Measurements from ENCODE around the gene POLDIP3.

GRCh38 chr22:42639541-42640241, 25.0 kb upstream of the POLDIP3 start:
- TF ChIP-seq POLR2A (IDR thresholded peaks at IDR 0.05) (no peak), EP300 (IDR thresholded peaks at IDR 0.05) (no peak), POLR2AphosphoS5 (IDR thresholded peaks at IDR 0.05) (no peak)
- TF ChIP-seq, protein P1, sequence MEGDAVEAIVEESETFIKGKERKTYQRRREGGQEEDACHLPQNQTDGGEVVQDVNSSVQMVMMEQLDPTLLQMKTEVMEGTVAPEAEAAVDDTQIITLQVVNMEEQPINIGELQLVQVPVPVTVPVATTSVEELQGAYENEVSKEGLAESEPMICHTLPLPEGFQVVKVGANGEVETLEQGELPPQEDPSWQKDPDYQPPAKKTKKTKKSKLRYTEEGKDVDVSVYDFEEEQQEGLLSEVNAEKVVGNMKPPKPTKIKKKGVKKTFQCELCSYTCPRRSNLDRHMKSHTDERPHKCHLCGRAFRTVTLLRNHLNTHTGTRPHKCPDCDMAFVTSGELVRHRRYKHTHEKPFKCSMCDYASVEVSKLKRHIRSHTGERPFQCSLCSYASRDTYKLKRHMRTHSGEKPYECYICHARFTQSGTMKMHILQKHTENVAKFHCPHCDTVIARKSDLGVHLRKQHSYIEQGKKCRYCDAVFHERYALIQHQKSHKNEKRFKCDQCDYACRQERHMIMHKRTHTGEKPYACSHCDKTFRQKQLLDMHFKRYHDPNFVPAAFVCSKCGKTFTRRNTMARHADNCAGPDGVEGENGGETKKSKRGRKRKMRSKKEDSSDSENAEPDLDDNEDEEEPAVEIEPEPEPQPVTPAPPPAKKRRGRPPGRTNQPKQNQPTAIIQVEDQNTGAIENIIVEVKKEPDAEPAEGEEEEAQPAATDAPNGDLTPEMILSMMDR (IDR thresholded peaks at IDR 0.05) = no peak

Measured in sigmoid colon (tissue), 4 donors.